PC-3 (cell line): ENCODE data around the gene PLEKHM3. TPM values are rescaled to one million over a fixed set of nuclear protein-coding genes. Genes with fewer than 3 reads are reported as not detected.

Experiments
- ATAC-seq: fragments of 200-7000 bp; cut with Tn5 transposase; 2 replicates; pipeline ENCODE4 v1.9.1; 2020; ENCODE audit warnings: mild to moderate bottlenecking, moderate library complexity
- BruUV-seq: library from RNA; stranded (reverse); fragments of 400-500 nt; replicated peaks from 2 replicates; lab custom pipeline; 2021; lab: Mats Ljungman, UMichigan
- CTCF ChIA-PET: fragments of 300-600 bp; sonication (Branson Sonifier 250); formaldehyde crosslinking; loops from one replicate; lab custom pipeline; 2022; ENCODE audit warnings: antibody characterized with exemption; lab: Charles Lee
- POLR2A ChIA-PET: fragments of 300-600 bp; sonication (Branson Sonifier 250); formaldehyde crosslinking; loops from one replicate; lab custom pipeline; 2022; ENCODE audit warnings: antibody characterized with exemption; ENCODE audit not compliant: unreplicated experiment; lab: Charles Lee
- DNase-seq: peaks from one replicate; pipeline ENCODE4 v3.0.0-alpha.2; 2015
- H2AFZ ChIP-seq: fragments of 300-600 bp; sonication (generic); 2 replicates; pipeline ENCODE4 v1.6.0; 2016; ENCODE audit warnings: antibody characterized with exemption, low read length
- H3F3A ChIP-seq: fragments of 300-600 bp; sonication (generic); one replicate; pipeline ENCODE4 v1.6.0; 2017; ENCODE audit warnings: antibody characterized with exemption, low read length, control low read depth, mild to moderate bottlenecking; ENCODE audit not compliant: unreplicated experiment
- H3K27ac ChIP-seq: fragments of 300-600 bp; sonication (generic); 2 replicates; pipeline ENCODE4 v1.5.1; 2016; ENCODE audit warnings: mild to moderate bottlenecking, low read length
- H3K27me3 ChIP-seq: fragments of 300-600 bp; sonication (generic); 2 replicates; pipeline ENCODE4 v1.6.1; 2016; ENCODE audit warnings: low read length, mixed read lengths
- H3K36me3 ChIP-seq: fragments of 300-600 bp; sonication (generic); 2 replicates; pipeline ENCODE4 v1.6.1; 2016; ENCODE audit warnings: low read depth, mixed run types, low read length, mixed read lengths
- H3K4me1 ChIP-seq: fragments of 300-600 bp; sonication (generic); 2 replicates; pipeline ENCODE4 v1.5.1; 2016; ENCODE audit warnings: low read length; ENCODE audit not compliant: insufficient read depth
- H3K4me2 ChIP-seq: fragments of 300-600 bp; sonication (generic); 2 replicates; pipeline ENCODE4 v1.6.0; 2016; ENCODE audit warnings: low read length
- H3K4me3 ChIP-seq: fragments of 300-600 bp; sonication (generic); 2 replicates; pipeline ENCODE4 v1.5.1; 2016; ENCODE audit warnings: mild to moderate bottlenecking, low read length, mixed read lengths
- H3K79me2 ChIP-seq: fragments of 300-600 bp; sonication (generic); 2 replicates; pipeline ENCODE4 v1.6.1; 2017; ENCODE audit warnings: low read length, mixed read lengths
- H3K9ac ChIP-seq: fragments of 300-600 bp; sonication (generic); 2 replicates; pipeline ENCODE4 v1.6.0; 2016; ENCODE audit warnings: mild to moderate bottlenecking, low read length
- H3K9me2 ChIP-seq: fragments of 300-600 bp; sonication (generic); replicated peaks from 2 replicates; pipeline ENCODE4 v1.6.1; 2016; ENCODE audit warnings: mixed run types, low read length, mixed read lengths
- H3K9me3 ChIP-seq: fragments of 300-600 bp; sonication (generic); 2 replicates; pipeline ENCODE4 v1.6.1; 2016; ENCODE audit warnings: low read length, mixed read lengths
- H4K20me1 ChIP-seq: fragments of 300-600 bp; sonication (generic); 2 replicates; pipeline ENCODE4 v1.6.1; 2016; ENCODE audit warnings: low read length, mixed read lengths
- CTCF ChIP-seq: fragments of 300-600 bp; sonication (generic); conservative IDR thresholded peaks from 2 replicates; pipeline ENCODE4 v1.5.1; 2017; ENCODE audit warnings: antibody characterized with exemption, low read depth, mild to moderate bottlenecking, low read length
- EZH2 ChIP-seq: fragments of 300-600 bp; sonication (generic); IDR thresholded peaks from one replicate; pipeline ENCODE4 v1.6.1; 2017; ENCODE audit warnings: antibody characterized with exemption, mild to moderate bottlenecking, low read length; ENCODE audit not compliant: unreplicated experiment
- EZH2phosphoT487 ChIP-seq: fragments of 300-600 bp; sonication (generic); IDR thresholded peaks from 2 replicates; pipeline ENCODE4 v1.6.1; 2018; ENCODE audit warnings: mild to moderate bottlenecking, antibody characterized with exemption, low read length, borderline replicate concordance
- intact Hi-C: fragments of 100-400 bp; cut with micrococcal nuclease; formaldehyde crosslinking; loops from 2 replicates; pipeline ENCODE4 v1.9.0; 2023
- total RNA-seq: library from RNA; depleted of rRNA; stranded (reverse); fragments of >200 nt; gene quantifications from 2 replicates; pipeline ENCODE4 v1.2.3, GENCODE V29; 2014

PLEKHM3 gene
- total RNA-seq, 1 experiment from 2014 or later = 5.9 TPM

GRCh38 chr2:208072250-208072892, 47.0 kb upstream of the PLEKHM3 start:
- H3K9me2 ChIP-seq = no peaks in the 10 kb centered on the region
- TF ChIP-seq CTCF (peak; percentile 88), EZH2 (no peak)
- no peak overlapping the region for H3K27ac ChIP-seq
- H3K9ac ChIP-seq = no peak overlapping the region
- no peak overlapping the region for H3K4me2 ChIP-seq
- H3F3A ChIP-seq = no peaks in the 10 kb centered on the region
- ATAC-seq (peak; percentile 85), DNase-seq (peak; percentile 77)
- H3K36me3 ChIP-seq = no peaks in the 10 kb centered on the region
- no peaks in the 10 kb centered on the region for H3K4me1 ChIP-seq
- ChIA-PET POLR2A (no interaction called here), CTCF (interaction anchor here (0.5 to 1.0 kb wide), 4 partner anchors 8 to 143 kb away, joined by 3 to 10 read pairs (median 4); no protein-coding TSS in a partner anchor)
- no peak overlapping the region for H3K4me3 ChIP-seq
- peaks cover 16% of the 10 kb centered on the region; the same call in 1 of the 2 replicates for H3K27me3 ChIP-seq
- H3K9me3 ChIP-seq = no peaks in the 10 kb centered on the region
- H3K79me2 ChIP-seq = no peaks in the 10 kb centered on the region
- BruUV-seq = no TSS peak
- no peaks in the 10 kb centered on the region for H4K20me1 ChIP-seq
- intact Hi-C loops = loop anchor here (1.0 to 2.0 kb wide), 3 partner anchors 32 to 326 kb away; no protein-coding TSS in a partner anchor
- no peak overlapping the region for H2AFZ ChIP-seq

GRCh38 chr2:208069186-208069585, 43.9 kb upstream of the PLEKHM3 start:
- Histone ChIP-seq H3K9ac (no peak overlapping the region), H3K4me3 (no peak overlapping the region), H3K27ac (no peak overlapping the region), H3F3A (no peaks in the 10 kb centered on the region), H3K9me3 (no peaks in the 10 kb centered on the region), H2AFZ (no peak overlapping the region), H4K20me1 (no peaks in the 10 kb centered on the region), H3K4me2 (no peak overlapping the region), H3K4me1 (peaks cover 5% of the 10 kb centered on the region; the same call in 1 of the 2 replicates), H3K79me2 (no peaks in the 10 kb centered on the region), H3K9me2 (no peaks in the 10 kb centered on the region), H3K27me3 (no peaks in the 10 kb centered on the region), H3K36me3 (no peaks in the 10 kb centered on the region)
- no TSS peak for BruUV-seq
- CTCF ChIA-PET = no interaction called here
- TF ChIP-seq EZH2phosphoT487 (no peak), CTCF (no peak), EZH2 (no peak)
- peak; percentile 46 for ATAC-seq
- DNase-seq = peak; percentile 16
- POLR2A ChIA-PET = no interaction called here
- intact Hi-C loops = no loop called here

GRCh38 chr2:208066016-208066415, 40.7 kb upstream of the PLEKHM3 start:
- no peaks in the 10 kb centered on the region for H3K9me3 ChIP-seq
- H3K36me3 ChIP-seq = no peaks in the 10 kb centered on the region
- H4K20me1 ChIP-seq = no peaks in the 10 kb centered on the region
- H2AFZ ChIP-seq = no peak overlapping the region
- H3K27ac ChIP-seq = no peak overlapping the region
- H3F3A ChIP-seq = no peaks in the 10 kb centered on the region
- ChIA-PET POLR2A (no interaction called here), CTCF (no interaction called here)
- H3K9ac ChIP-seq = no peak overlapping the region
- ATAC-seq (no peak), DNase-seq (no peak)
- H3K79me2 ChIP-seq = no peaks in the 10 kb centered on the region
- intact Hi-C loops = no loop called here
- peaks cover 8% of the 10 kb centered on the region; the same call in 1 of the 2 replicates for H3K4me1 ChIP-seq
- no peak for TF ChIP-seq EZH2phosphoT487
- H3K27me3 ChIP-seq = no peaks in the 10 kb centered on the region
- no TSS peak for BruUV-seq
- H3K9me2 ChIP-seq = no peaks in the 10 kb centered on the region
- no peak overlapping the region for H3K4me2 ChIP-seq
- H3K4me3 ChIP-seq = no peak overlapping the region
